Effector CD4-positive, alpha-beta T cell (primary cell): Measurements from ENCODE around the gene MTREX.
"Not testable (repeated sequence)": the region's sequence is repeated elsewhere in the genome, so short reads cannot be mapped to it uniquely, and the experiment has no call there.

Experiments used
- DNase-seq: peaks from one replicate; pipeline ENCODE4 v3.0.0-alpha.2; 2020
- total RNA-seq: gene quantifications from one replicate; lab custom pipeline; 2026; lab: John Stamatoyannopoulos, UW

The MTREX gene
- total RNA-seq = 92.7 reads per million, percentile 81 among the genes with 10 or more reads in this experiment

DNA sequence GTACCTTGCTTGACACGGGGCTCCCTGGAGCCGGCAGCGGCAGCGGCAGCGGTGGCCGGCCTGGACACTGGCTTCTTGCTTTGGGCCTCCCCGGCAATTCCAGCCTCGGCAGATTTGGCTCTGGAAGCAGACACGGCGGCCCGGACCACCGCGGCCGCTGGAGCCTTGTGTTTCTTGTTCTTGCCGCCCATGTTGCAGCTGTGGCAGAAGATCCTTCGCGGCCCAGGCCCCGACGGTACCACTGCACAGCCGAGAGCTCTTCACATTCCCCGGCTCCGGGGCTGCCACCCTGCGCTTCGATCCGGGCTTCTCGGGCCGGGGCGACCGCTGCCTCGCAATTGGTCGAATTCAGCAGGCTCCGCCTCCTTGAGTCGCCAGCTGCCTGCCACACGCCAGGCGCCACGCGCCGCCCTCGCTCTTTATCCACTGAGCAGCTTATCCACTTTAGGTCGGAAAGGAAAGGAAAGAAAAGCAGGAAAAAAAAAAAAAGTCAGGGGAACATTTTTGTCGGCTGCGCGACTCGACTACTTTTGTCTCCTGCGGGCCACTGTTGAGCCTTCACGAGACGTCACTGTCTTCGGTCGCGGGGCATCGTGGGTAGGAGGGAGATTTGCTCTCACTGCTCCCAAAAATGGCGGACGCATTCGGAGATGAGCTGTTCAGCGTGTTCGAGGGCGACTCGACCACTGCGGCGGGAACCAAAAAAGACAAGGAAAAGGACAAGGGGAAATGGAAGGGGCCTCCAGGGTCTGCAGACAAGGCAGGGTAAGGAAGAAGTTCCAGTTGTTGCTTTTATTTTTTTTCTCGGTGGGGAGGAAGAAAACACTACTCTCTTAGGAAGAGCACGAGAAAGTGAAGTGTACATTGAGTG, at the start of gene MTREX, which contains the start of gene DHX29:
TSS of gene MTREX (plus strand) at position 607 of the 871 bp plus-strand sequence. CDS start at position 632, 25 bp downstream.
TSS of gene DHX29 (minus strand) at position 312 of the 871 bp plus-strand sequence. CDS start at position 191, 121 bp downstream.
- peak; percentile 86 for DNase-seq

DNA sequence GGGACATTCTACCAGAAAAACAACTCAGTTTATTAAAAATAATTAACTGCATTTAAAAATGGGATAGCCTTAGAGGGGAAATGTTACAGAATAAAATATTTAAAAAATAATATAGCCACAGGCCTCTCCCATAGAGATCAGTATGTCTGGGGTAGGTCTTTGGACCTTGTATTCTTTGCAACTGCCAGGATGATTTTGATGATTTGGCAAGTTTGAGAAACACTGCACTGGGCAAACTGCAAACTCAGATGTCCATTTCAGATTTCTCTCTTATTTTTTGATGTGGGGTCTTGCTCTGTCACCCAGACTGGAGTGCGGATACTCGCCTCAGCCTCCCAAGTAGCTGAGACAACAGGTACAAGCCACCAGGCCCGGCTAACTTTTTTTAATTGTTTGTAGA, 49.5 kb upstream of the MTREX start:
- DNase-seq = no peak

DNA sequence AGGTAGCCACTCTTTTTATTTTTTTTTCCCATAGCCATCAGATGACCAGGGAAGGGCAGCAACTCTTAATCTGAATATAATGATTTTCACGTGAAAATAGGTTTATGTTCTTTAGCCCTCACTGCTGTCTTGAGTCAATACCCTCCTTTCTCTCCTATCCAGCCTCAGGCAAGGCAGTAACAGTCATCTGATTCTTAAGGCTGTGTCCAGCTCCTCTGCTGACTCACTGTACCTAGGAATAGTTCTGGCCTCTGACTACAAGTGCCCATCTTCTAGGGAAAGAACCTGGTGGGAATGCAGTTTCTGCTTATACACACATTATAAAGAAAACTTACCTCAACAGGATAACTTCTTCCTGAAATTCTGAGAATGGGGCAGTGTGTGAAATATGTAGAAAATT, 31.0 kb upstream of the MTREX start:
- DNase-seq = no peak

DNA sequence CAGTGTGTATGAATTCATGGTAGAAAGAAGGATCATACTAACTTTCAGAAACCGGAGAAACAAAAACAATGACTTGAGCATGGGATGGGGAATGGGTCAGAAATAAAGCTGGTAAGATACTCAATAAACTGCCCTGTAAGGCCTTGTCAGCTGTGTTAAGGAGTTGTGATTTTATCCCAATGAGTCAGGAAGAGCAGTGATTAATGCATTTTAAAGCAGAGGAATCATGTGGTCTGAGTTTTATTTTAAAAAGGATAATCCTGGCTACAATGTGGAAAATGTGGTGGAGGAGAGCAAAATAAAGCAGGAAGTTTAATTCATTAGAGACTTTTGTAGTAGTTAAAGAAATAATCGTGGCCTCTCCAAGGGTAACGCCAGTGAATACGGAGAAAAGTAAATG, 29.0 kb upstream of the MTREX start:
- DNase-seq = no peak

DNA sequence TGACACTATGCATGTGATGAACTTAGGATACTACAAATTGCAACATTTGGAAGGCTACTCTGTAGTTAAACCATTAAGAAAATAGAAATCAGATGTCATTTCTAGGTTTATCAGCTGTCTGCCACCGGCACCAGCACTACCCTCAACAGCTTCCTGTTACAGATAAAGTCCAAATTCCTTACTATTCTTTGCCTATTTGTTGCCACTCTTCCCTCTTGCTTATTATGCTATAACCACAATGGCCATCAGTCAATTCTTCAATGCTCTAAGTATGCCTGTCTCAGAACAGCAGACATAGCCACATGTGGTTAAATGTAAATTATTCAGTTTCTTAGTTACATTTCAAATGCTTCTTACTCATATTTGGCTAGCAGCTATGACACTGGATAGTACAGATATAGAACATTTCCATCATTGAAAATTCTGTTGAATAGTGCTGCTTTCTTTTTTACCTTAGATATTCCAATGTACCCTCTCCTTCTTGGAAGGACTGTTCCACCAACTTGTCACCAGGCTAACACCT, 21.3 kb upstream of the MTREX start:
- no peak for DNase-seq

DNA sequence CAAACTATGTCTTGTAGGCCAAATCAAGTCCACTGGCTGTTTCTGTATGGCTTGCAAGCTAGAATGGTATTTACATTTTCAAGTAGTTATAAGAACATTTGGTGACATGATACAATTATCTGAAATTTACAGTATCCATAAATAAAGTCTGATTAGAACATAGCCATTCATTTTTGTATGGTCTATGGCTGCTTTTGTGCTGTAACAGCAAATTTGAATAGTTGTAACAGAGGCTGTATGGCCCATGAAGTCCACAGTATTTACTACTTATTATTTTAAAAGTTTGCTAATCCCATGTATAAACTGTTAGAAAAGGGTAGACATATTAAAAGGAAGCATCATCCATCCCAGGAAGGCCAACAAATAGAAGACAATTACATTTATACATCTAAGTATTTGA, 18.0 kb upstream of the MTREX start:
- no peak for DNase-seq

DNA sequence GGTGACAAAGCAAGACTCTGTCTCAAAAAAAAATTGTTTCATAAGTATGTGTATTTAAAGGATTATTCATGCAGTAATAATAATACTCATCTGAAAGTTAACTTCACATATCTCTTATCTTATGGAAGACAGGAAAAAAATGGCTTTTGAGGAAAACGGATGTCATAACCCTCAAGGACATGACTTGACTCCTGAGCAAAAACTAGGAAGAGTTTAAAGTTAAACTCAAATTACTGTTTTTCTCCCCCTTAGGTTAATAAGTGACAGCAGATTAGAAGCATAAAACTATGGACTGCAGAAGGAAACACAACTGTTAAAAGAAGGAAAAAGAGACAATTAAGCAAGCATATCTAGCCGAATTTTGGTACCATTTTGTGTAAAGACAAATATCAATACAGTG, 16.8 kb upstream of the MTREX start:
- no peak for DNase-seq

DNA sequence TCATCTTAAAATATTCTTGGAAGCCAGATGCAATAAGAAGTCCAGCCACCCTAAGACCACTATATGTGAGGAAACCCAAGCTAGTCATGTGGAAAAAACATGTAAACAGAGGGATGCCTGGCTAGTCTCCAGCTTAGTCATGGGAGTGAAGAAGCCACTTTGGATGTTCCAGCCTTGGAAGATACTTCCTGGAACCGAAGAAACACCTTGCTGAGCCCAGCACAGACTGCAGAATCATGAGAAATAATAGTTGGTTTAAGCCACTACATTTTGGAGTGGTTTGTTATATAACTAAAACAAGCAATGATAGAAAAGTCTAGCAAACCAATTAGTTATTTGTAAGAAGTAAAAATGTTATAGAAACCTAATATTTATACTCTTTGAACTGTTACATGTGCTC, 12.9 kb upstream of the MTREX start:
- DNase-seq = no peak

DNA sequence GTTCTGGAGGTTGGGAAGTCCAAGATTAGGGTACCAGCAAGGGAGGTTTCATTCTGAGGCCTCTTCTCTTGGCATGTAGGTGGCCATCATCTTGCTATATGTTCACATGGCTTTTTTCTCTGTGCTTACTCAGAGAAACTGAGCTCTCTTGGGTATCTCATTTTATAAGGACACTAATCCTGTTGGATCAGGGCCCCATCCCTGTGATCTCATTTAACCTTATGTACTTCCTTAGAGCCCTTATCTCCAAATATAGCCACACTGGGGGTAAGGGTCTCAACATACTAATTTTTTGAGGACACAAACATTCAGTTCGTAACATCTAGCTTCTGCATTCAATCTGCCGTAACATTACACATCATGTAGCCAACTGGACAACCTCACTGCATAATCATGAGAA, 6.9 kb upstream of the MTREX start:
- no peak for DNase-seq

DNA sequence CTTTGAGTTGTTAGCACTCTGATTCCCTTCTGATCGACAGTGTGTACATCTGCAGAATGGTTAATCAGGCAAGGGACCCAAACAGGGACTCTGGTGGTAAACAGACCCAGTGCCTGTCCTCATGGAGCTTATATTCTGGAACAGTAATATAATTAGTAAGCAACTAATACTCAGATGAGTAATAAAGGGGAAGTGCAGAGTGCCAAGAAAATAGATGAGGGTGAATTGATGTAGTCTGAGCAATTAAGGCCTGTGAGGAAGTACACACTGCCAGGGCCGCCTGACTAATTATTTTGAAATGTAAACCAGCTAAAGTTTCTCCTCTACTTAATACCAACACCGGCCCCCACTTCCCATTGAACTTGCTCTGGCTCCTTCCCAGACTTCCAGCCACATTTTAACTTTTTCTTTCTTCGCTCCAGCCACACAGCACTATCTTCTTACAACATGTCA, 4.5 kb upstream of the MTREX start:
- DNase-seq = no peak

DNA sequence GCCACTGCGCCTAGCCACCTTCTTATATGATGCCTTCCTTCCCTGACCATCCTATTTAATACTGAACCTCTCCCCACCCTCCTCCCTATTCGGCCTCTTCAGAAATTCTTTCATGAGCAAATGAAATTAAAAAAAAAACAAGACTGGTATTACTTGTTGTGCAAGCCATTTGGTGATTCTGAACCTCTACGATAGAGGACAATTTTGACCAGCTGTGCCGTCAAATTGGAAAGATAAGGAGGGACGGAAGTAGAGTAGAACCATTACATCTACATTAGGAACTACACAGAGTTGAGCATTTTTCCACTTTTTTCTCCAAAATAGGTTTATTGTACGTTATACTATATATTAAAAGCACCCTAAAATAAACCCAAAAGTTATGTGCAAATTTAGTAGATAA, 3.2 kb upstream of the MTREX start:
- no peak for DNase-seq

DNA sequence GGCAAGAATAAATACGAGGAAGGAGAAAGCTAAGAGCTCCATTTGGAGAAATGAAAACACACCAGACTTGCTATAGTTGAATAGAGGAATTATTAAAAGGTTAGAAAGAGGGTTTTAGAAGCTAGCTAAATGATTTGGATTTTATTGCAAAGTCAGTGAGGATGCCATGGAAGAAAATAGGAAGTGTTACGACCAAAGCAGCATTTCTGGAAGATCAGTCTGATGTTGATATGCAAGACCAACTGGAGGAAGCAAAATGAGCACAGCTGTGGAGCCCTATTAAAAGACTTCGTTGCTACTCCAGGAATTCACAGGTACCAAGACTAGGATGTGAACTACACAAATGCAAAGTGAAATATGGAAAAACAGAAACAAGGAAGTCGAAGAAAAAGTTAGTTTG, 2.4 kb upstream of the MTREX start:
- DNase-seq = no peak

DNA sequence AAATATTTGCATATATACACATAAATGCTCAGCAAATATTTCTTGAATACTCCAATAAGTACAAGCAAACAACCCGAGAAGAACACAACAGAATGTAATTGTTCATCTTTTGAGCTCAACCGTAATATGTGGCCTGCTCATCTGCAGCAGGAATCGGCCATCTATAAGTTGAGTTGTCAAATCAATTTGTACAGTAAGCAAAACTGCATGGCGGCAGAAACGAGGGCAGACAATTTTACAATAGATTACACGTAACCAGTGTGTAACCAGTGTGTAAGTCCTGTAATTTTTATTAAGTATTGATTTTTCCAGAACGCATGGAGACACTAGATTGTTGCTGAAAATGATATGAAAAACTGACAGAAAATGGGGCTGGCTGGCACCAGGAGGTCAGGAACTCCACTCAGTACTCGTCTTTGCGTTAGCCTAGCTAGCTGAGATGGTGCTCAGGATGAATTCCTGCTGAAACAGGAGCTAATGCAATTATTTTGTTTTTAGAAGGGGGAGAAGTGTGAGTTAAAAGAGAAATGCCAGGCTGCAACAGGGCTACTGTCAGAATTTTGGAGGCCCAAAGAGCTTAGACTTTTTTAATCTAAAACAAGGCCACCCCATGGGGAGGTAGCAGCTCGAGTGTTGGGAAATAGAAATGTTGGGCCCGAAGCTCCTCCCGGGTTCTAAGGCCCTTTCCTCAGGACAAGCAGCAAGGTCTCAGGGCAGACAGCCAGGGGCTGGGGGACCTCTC, 977 bp upstream of the MTREX start:
- no peak for DNase-seq

DNA sequence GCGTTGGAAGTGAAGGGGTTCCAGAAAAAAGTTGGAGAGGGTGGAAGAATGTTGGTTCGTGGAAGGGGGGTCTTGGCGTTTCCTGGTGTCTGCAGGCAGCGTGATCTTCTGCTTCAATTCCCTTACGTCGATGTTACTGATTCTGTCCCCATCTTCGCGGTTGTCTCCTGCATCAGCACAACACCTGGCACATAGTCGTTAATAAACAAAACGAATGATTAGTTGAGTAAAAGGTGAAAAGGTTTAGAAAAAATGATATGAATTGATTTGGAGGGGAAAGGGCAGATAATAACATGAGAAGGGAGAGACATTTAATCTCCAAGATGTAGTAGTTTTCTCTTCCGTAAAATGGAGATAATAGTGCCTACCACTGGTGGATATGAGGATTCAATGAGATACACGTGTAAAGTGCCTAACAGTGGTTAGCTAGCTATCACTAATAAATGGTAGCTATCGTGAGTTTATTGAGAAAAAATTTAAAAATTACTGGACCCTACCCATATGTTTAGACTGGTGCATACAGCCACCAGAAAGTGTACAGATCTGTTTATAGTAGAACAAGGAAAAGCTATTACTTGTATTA, 556 bp downstream of the MTREX start:
- DNase-seq = no peak

DNA sequence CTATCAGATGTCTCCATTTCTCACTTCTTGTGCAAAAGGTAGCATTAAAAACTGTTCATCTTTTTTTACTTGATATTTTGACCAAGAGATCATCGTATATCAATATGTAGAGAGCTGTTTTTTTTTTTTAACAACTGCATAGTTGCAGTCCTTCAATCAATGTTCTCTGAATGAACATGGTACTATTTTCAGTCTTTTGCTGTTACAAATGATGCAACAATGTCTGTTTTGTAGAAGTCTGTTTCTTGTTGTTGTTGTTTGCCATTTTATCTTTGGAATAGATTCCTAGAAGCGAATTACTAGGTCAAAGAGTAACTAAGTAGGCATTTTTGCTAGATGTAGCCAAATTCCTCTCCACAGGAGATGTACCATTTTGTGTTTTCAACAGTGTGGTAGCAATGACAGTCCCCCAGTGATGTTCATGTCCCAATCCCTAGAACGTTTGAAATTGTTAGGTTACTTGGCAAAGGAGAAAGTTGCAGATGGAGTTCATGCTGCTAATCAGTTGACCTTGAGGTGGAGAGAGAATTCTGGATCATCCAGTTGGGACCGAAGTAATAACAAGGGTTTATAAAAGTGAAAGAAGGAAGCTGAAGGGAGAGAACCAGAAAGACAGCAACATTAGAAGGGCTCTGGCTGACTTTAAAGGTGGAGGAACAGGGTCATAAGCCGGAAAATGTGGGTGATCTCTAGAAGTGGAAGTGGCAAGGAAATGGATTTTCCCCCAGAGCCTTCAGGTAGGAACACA, 6.3 kb downstream of the MTREX start:
- no peak for DNase-seq

DNA sequence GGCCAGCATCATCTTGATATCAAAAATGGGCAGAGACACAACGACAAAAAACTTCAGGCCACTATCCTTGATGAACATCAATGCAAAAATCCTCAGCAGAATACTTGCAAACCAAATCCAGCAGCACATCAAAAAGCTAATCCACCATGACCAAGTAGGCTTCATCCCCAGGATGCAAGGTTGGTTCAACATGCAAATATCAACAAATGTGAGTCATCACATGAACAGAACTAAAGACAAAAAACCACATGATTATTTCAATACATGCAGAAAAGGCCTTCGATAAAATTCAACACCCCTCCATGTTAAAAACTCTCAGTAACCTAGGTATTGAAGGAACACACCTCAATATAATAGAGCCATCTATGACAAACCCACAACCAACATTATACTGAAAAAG, 8.5 kb downstream of the MTREX start:
- DNase-seq = no peak

DNA sequence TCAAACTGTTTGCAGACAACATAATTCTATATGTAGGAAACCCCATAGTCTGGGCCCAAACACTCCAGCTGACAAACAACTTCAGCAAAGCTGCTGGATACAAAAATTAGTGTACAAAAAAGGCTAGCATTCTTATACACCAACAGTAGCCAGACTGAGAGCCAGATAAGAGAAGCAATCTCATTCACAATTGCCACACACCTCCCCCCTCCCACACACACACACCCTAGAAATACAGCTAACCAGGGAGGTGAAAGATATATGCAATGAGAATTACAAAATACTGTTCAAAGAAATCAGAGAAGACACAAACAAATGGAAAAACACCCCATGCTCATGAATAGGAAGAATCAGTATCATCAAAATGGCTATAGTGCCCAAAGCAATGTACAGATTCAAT, 9.0 kb downstream of the MTREX start:
- DNase-seq = no peak

DNA sequence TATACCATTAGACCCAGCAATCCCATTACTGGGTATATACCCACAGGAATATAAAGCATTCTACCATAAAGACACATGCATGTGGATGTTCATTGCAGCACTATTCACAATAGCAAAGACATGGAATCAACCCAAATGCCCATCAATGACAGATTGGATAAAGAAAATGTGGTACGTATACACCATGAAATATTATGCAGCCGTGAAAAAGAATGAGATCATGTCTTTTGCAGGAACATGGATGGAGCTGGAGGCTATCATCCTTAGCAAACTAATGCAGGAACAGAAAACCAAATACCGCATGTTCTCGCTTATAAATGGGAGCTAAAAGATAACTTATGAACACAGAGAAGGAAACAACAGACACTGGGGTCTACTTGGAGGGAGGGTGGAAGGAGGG, 10.4 kb downstream of the MTREX start:
- not testable (repeated sequence) for DNase-seq

DNA sequence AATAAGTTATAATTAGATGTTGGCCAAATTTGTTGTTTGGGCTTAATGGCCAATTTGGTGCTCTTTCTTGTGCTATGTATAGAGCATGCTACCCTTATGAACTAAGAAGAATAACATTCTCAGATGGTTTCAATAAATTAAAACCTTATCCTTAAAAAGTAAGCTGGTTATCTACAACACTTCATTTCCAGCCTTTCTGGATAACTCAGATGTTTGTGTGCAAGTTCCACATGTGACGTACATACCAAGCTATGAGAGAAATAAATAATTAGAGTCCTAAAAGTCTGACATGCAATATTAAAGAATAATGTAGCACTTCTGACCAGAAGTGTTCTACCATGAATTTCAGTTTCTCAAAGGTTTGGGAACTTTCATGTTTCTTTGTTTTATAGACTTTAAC, 11.7 kb downstream of the MTREX start:
- DNase-seq = no peak

DNA sequence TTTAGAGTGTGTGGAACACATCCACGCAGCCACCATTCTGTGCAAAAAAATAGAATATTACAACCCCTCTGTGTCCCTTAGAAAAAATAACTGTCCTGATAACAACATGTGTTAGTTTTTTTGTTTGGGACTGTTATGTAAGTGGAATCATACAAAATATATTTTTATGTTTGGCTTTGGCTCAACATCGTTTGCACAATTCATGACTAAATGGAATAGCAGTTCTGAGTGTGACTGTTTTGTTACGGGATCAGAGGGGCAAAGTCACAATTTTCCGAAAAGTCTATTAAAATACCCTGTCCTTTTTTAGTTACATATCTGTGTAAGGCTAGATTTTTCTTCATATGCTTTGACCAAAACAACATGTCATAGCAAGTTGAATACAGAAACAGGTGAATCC, 12.8 kb downstream of the MTREX start:
- DNase-seq = no peak

DNA sequence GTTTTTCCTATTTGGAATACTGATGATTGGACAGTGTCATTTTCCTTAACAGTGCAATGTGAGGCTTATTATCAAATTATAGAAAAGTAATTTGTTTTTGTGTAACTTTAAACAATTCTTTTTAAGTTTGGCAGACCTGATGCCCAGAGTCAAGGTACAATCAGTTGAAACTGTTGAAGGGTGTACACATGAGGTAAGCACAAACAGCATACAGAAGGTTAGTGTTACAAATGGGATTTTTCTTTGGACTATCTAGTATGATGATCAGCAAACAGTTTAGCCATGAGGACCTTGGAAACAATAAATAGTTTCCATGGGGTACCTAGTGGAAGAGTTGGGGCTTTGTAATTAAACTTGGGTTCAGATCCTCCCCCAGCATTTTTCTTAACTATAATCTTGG, 16.2 kb downstream of the MTREX start:
- no peak for DNase-seq

DNA sequence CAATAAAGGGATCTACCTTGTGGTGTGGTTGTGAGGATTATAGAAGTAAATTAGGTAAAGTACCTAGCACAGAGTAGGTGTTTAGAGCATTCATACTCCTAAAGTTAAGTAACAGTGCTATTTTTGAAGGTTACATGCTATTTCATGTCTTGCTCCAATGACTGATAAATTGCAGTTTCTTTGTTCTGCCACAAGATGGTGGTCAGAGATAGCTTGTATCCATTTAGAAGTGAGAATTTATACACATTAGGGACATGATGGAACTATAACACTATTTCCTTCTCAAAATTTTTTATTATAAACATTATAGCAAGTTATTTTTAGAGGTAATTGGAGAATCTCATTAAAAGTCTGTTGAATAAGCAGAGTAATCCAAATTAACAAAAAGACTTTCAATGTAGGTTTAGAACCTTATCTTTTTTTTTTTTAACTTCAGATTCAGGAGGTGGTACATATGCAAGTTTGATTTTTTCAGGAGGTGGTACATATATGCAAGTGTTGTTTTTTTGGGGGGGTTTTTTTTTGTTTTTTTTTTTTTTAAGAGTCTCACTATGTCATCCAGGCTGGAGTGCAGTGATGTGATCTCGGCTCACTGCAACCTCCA, 17.1 kb downstream of the MTREX start:
- DNase-seq = no peak
